K562 (cell line): ENCODE data around the gene STAU1. TPM values are rescaled to one million over a fixed set of nuclear protein-coding genes. Genes with fewer than 3 reads are reported as not detected.

ENCODE experiments used
- BHLHE40 ChIP-seq: IDR thresholded peaks from 2 replicates; pipeline ENCODE4 v1.6.1; 2011; ENCODE audit warnings: low read length, improper control_type of control experiment
- CSDE1 ChIP-seq, 2 experiments: fragments of 450-650 bp; IDR thresholded peaks; 2 replicates each; pipeline ENCODE4 v1.6.1; 2016; ENCODE audit warnings: mild to moderate bottlenecking in 1 of 2
- ELF4 ChIP-seq: fragments of 450-650 bp; formaldehyde crosslinking; IDR thresholded peaks from 2 replicates; pipeline ENCODE4 v1.4.0; 2022; ENCODE audit warnings: missing genetic modification characterization
- EZH2 ChIP-seq: IDR thresholded peaks from 2 replicates; pipeline ENCODE4 v1.6.1; 2012; ENCODE audit warnings: low read depth, mild to moderate bottlenecking, inconsistent platforms, low read length, borderline replicate concordance
- MECOM ChIP-seq: fragments of 250-450 bp; sonication (Bioruptor Pico); IDR thresholded peaks from 2 replicates; pipeline ENCODE4 v1.8.0; 2022; ENCODE audit warnings: inconsistent platforms
- MXI1 ChIP-seq: IDR thresholded peaks from 2 replicates; pipeline ENCODE4 v1.6.1; 2011; ENCODE audit warnings: low read depth, mild to moderate bottlenecking, improper control_type of control experiment, low read length
- PCBP2 ChIP-seq: fragments of 200-400 bp; formaldehyde crosslinking; IDR thresholded peaks from 2 replicates; pipeline ENCODE4 v1.6.1; 2018; ENCODE audit warnings: low read length, low read depth, mild to moderate bottlenecking, moderate library complexity; ENCODE audit not compliant: poor library complexity, severe bottlenecking
- SMARCB1 ChIP-seq: IDR thresholded peaks from 2 replicates; pipeline ENCODE4 v1.6.1; 2011; ENCODE audit warnings: improper control_type of control experiment, low read depth; ENCODE audit not compliant: insufficient read length
- TOE1 ChIP-seq, 2 experiments: fragments of 450-650 bp in 1 of 2; sonication (generic) in 1 of 2; formaldehyde crosslinking in 1 of 2; IDR thresholded peaks; 2 replicates each; pipeline versions ENCODE4 v1.7.1 to v1.8.0; 2016 to 2022; ENCODE audit warnings: borderline replicate concordance in 2 of 2, mild to moderate bottlenecking in 2 of 2, antibody characterized with exemption in 1 of 2, inconsistent platforms in 1 of 2, low read depth in 1 of 2, missing genetic modification reagents in 1 of 2, moderate library complexity in 1 of 2
- XRCC3 ChIP-seq: fragments of 450-650 bp; IDR thresholded peaks from 2 replicates; pipeline ENCODE4 v1.6.1; 2017; ENCODE audit warnings: mild to moderate bottlenecking, moderate library complexity
- ZNF347 ChIP-seq: fragments of 450-650 bp; formaldehyde crosslinking; IDR thresholded peaks from 2 replicates; pipeline ENCODE4 v1.4.0; 2020; ENCODE audit warnings: low read depth, mild to moderate bottlenecking, moderate library complexity
- polyA plus RNA-seq, 8 experiments: library from polyadenylated mRNA; depleted of rRNA in 4 of 8; stranded (reverse) in 5 of 8; unstranded in 3 of 8; fragments of >200 nt; fragmentation: Nextera tagmentation in 2 of 8; fragmentation: Illumina TruSeq in 1 of 8; extraction: Ambion mirVana in 2 of 8; extraction: Trizol in 1 of 8; gene quantifications; 2 replicates each; pipeline versions ENCODE4 v1.2.1 to v1.2.3, GENCODE V29; 2011 to 2014; ENCODE audit warnings: inconsistent platforms in 1 of 8, missing spikeins in 1 of 8
- total RNA-seq, 7 experiments: library from RNA; depleted of rRNA in 6 of 7; stranded (reverse); fragments of >200 nt in 6 of 7; fragmentation: Illumina TruSeq in 2 of 7; extraction: Trizol in 2 of 7; gene quantifications; 2 replicates each; pipeline versions ENCODE4 v1.2.1 to v1.2.3, GENCODE V29; 2011 to 2021; ENCODE audit warnings: low replicate concordance in 1 of 7
- TF ChIP-seq, protein P1 (sequence below): fragments of 450-650 bp; IDR thresholded peaks from 2 replicates; pipeline ENCODE4 v1.6.1; 2016; ENCODE audit warnings: mild to moderate bottlenecking, moderate library complexity
- TF ChIP-seq, protein P2 (sequence below): sonication (generic); formaldehyde crosslinking; IDR thresholded peaks from 2 replicates; pipeline ENCODE4 v1.8.0; 2022; ENCODE audit warnings: missing genetic modification reagents, mild to moderate bottlenecking, borderline replicate concordance

Gene STAU1
- total and polyA plus RNA-seq, 9 of the 15 experiments (the other 6 are each of a cell fraction or from before 2014, with no cell fraction given): 18.0 to 106 (median 50.6) TPM

DNA sequence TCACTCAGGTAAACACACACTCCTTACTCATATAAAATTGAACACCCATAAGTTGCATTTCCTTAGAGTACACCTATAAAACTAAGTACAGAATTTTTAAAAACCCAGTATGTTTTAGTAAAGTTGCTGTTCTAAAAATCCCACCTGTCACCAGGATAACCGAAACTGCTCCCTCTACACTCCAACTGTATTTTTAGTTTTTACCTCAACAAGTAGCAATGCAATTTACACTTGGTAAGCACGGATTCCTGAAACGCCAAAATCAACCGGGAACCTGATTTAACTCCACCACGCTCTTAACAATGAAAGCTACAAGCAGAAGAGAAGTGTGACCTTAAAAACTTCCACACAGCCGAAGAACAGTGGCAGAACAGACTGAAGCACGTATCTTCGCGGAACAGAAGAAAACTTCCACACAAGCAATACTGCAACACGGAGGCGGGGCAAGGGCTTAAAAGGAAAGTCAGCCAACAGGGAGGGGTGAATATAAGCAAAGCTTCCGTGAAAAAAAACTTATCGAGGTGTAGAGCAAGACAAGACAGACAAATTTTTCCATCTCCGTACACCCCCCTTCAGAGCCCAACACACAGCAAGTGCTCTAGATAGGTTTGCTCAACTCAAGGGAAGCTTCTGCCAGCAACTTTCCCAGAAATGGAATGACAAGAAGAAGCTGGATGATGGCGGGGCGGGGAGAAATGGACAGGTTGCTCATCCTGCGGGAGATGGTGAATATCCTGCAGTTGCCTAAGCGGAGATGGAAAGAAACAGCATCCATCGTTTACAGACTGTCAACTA, 1.4 kb downstream of the STAU1 start (continued):
- no peak for TF ChIP-seq ZNF347 (CRISPR knock-in tag)
- TF ChIP-seq, protein P1, sequence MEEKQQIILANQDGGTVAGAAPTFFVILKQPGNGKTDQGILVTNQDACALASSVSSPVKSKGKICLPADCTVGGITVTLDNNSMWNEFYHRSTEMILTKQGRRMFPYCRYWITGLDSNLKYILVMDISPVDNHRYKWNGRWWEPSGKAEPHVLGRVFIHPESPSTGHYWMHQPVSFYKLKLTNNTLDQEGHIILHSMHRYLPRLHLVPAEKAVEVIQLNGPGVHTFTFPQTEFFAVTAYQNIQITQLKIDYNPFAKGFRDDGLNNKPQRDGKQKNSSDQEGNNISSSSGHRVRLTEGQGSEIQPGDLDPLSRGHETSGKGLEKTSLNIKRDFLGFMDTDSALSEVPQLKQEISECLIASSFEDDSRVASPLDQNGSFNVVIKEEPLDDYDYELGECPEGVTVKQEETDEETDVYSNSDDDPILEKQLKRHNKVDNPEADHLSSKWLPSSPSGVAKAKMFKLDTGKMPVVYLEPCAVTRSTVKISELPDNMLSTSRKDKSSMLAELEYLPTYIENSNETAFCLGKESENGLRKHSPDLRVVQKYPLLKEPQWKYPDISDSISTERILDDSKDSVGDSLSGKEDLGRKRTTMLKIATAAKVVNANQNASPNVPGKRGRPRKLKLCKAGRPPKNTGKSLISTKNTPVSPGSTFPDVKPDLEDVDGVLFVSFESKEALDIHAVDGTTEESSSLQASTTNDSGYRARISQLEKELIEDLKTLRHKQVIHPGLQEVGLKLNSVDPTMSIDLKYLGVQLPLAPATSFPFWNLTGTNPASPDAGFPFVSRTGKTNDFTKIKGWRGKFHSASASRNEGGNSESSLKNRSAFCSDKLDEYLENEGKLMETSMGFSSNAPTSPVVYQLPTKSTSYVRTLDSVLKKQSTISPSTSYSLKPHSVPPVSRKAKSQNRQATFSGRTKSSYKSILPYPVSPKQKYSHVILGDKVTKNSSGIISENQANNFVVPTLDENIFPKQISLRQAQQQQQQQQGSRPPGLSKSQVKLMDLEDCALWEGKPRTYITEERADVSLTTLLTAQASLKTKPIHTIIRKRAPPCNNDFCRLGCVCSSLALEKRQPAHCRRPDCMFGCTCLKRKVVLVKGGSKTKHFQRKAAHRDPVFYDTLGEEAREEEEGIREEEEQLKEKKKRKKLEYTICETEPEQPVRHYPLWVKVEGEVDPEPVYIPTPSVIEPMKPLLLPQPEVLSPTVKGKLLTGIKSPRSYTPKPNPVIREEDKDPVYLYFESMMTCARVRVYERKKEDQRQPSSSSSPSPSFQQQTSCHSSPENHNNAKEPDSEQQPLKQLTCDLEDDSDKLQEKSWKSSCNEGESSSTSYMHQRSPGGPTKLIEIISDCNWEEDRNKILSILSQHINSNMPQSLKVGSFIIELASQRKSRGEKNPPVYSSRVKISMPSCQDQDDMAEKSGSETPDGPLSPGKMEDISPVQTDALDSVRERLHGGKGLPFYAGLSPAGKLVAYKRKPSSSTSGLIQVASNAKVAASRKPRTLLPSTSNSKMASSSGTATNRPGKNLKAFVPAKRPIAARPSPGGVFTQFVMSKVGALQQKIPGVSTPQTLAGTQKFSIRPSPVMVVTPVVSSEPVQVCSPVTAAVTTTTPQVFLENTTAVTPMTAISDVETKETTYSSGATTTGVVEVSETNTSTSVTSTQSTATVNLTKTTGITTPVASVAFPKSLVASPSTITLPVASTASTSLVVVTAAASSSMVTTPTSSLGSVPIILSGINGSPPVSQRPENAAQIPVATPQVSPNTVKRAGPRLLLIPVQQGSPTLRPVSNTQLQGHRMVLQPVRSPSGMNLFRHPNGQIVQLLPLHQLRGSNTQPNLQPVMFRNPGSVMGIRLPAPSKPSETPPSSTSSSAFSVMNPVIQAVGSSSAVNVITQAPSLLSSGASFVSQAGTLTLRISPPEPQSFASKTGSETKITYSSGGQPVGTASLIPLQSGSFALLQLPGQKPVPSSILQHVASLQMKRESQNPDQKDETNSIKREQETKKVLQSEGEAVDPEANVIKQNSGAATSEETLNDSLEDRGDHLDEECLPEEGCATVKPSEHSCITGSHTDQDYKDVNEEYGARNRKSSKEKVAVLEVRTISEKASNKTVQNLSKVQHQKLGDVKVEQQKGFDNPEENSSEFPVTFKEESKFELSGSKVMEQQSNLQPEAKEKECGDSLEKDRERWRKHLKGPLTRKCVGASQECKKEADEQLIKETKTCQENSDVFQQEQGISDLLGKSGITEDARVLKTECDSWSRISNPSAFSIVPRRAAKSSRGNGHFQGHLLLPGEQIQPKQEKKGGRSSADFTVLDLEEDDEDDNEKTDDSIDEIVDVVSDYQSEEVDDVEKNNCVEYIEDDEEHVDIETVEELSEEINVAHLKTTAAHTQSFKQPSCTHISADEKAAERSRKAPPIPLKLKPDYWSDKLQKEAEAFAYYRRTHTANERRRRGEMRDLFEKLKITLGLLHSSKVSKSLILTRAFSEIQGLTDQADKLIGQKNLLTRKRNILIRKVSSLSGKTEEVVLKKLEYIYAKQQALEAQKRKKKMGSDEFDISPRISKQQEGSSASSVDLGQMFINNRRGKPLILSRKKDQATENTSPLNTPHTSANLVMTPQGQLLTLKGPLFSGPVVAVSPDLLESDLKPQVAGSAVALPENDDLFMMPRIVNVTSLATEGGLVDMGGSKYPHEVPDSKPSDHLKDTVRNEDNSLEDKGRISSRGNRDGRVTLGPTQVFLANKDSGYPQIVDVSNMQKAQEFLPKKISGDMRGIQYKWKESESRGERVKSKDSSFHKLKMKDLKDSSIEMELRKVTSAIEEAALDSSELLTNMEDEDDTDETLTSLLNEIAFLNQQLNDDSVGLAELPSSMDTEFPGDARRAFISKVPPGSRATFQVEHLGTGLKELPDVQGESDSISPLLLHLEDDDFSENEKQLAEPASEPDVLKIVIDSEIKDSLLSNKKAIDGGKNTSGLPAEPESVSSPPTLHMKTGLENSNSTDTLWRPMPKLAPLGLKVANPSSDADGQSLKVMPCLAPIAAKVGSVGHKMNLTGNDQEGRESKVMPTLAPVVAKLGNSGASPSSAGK: no peak
- TF ChIP-seq PCBP2: no peak
- 0 out of 2 replicates have a peak, but pooled peaks have one; percentile 14 for TF ChIP-seq ELF4 (CRISPR knock-in tag)
- peak; percentile 15; the same call in 1 of the 2 replicates for TF ChIP-seq TOE1 (IDR thresholded peaks at IDR 0.05; ENCODE audit: borderline replicate concordance)
- TF ChIP-seq TOE1 (CRISPR knock-in tag; IDR thresholded peaks at IDR 0.05; ENCODE audit: borderline replicate concordance, low read depth): no peak
- no peak for TF ChIP-seq CSDE1 (IDR thresholded peaks at IDR 0.05)
- no peak for TF ChIP-seq MXI1
- no peak for TF ChIP-seq XRCC3
- TF ChIP-seq, protein P2, sequence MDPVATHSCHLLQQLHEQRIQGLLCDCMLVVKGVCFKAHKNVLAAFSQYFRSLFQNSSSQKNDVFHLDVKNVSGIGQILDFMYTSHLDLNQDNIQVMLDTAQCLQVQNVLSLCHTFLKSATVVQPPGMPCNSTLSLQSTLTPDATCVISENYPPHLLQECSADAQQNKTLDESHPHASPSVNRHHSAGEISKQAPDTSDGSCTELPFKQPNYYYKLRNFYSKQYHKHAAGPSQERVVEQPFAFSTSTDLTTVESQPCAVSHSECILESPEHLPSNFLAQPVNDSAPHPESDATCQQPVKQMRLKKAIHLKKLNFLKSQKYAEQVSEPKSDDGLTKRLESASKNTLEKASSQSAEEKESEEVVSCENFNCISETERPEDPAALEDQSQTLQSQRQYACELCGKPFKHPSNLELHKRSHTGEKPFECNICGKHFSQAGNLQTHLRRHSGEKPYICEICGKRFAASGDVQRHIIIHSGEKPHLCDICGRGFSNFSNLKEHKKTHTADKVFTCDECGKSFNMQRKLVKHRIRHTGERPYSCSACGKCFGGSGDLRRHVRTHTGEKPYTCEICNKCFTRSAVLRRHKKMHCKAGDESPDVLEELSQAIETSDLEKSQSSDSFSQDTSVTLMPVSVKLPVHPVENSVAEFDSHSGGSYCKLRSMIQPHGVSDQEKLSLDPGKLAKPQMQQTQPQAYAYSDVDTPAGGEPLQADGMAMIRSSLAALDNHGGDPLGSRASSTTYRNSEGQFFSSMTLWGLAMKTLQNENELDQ (CRISPR knock-in tag): no peak
- 0 out of 2 replicates have a peak, but pooled peaks have one; percentile 64 for TF ChIP-seq MECOM (CRISPR knock-in tag)
- TF ChIP-seq BHLHE40: no peak
- TF ChIP-seq EZH2: no peak
- no peak for TF ChIP-seq SMARCB1
